ENCODE data around the gene PLAAT4. TPM values are rescaled to one million over a fixed set of nuclear protein-coding genes. Genes with fewer than 3 reads are reported as not detected.
"Not testable (repeated sequence)": the region's sequence is repeated elsewhere in the genome, so short reads cannot be mapped to it uniquely, and the experiment has no call there.

The PLAAT4 gene
- total RNA-seq, 1 donor from 2014 or later, result 36.4 TPM

GRCh38 chr11:63510360-63511047, 26.1 kb upstream of the PLAAT4 start:
- peak; percentile 61 for DNase-seq (ENCODE audit: low read depth)

GRCh38 chr11:63511048-63511748, 25.4 kb upstream of the PLAAT4 start:
- no peak for DNase-seq (ENCODE audit: low read depth)

- DNase-seq (ENCODE audit: low read depth), result no peak
Measured at GRCh38 chr11:63512816-63513215, 23.8 kb upstream of the PLAAT4 start.

- DNase-seq (ENCODE audit: low read depth), result no peak
Measured at GRCh38 chr11:63516109-63516508, 20.5 kb upstream of the PLAAT4 start.

- no peak for DNase-seq (ENCODE audit: low read depth)
Measured at GRCh38 chr11:63517156-63517555, 19.5 kb upstream of the PLAAT4 start.

GRCh38 chr11:63518548-63518947, 18.1 kb upstream of the PLAAT4 start:
- no peak for DNase-seq (ENCODE audit: low read depth)

- DNase-seq (ENCODE audit: low read depth), result no peak
Measured at GRCh38 chr11:63520606-63521170, 15.9 kb upstream of the PLAAT4 start.

GRCh38 chr11:63521896-63522295, 14.7 kb upstream of the PLAAT4 start:
- DNase-seq (ENCODE audit: low read depth), result no peak

- DNase-seq (ENCODE audit: low read depth), result no peak
Measured at GRCh38 chr11:63523151-63523550, 13.5 kb upstream of the PLAAT4 start.

- DNase-seq (ENCODE audit: low read depth), result no peak
Measured at GRCh38 chr11:63527667-63528066, 8.9 kb upstream of the PLAAT4 start.

GRCh38 chr11:63528156-63528555, 8.5 kb upstream of the PLAAT4 start:
- not testable (repeated sequence) for DNase-seq (ENCODE audit: low read depth)

- not testable (repeated sequence) for DNase-seq (ENCODE audit: low read depth)
Measured at GRCh38 chr11:63528729-63529278, 7.8 kb upstream of the PLAAT4 start.

GRCh38 chr11:63529373-63529772, 7.2 kb upstream of the PLAAT4 start:
- not testable (repeated sequence) for DNase-seq (ENCODE audit: low read depth)

GRCh38 chr11:63530021-63530420, 6.6 kb upstream of the PLAAT4 start:
- no peak for DNase-seq (ENCODE audit: low read depth)

- peak; percentile 99 for DNase-seq (ENCODE audit: low read depth)
Measured at GRCh38 chr11:63531074-63531792, 5.4 kb upstream of the PLAAT4 start.

- DNase-seq (ENCODE audit: low read depth), result peak; percentile 25
Measured at GRCh38 chr11:63532117-63532516, 4.5 kb upstream of the PLAAT4 start.

GRCh38 chr11:63532799-63533475, 3.7 kb upstream of the PLAAT4 start:
- DNase-seq (ENCODE audit: low read depth), result no peak

- no peak for DNase-seq (ENCODE audit: low read depth)
Measured at GRCh38 chr11:63534076-63534475, 2.5 kb upstream of the PLAAT4 start.

GRCh38 chr11:63534895-63535461, 1.6 kb upstream of the PLAAT4 start:
- DNase-seq (ENCODE audit: low read depth), result no peak

GRCh38 chr11:63535734-63536133, 874 bp upstream of the PLAAT4 start:
- peak; percentile 30 for DNase-seq (ENCODE audit: low read depth)
